ENCODE results near the gene COA3. TPM values are rescaled to one million over a fixed set of nuclear protein-coding genes. Genes with fewer than 3 reads are reported as not detected.

COA3 gene
- total RNA-seq, 2 experiments from 2014 or later: 37.0 to 38.5 TPM

- Mint-ChIP-seq H3K36me3 (no peaks in the 10 kb centered on the region), H3K27ac (no peak overlapping the region), H3K4me3 (no peak overlapping the region), H3K9me3 (no peaks in the 10 kb centered on the region), H3K27me3 (peaks cover 53% of the 10 kb centered on the region), H3K4me1 (peaks cover 15% of the 10 kb centered on the region)
- POLR2A ChIA-PET: no interaction called here
- no peak for DNase-seq
- no peak for ATAC-seq (ENCODE audit: low read depth)
Observed at GRCh38 chr17:42748202-42748907, 50.1 kb downstream of the COA3 start.

Small RNA genes lying within 50 kb of the gene (microRNA-seq; reads per million reads assigned to microRNA genes)
- not detected for gene MIR6781

Other genes starting within 250 kb of the COA3 start
- gene HSD17B1, start 245.8 kb downstream of the COA3 start, total RNA-seq: 1 to 10 TPM; 1.2 TPM
- 10 to 100 TPM; 83.3 to 98.1 TPM for gene COASY, start 236.6 kb downstream of the COA3 start, total RNA-seq
- gene MLX, start 231.6 kb downstream of the COA3 start, total RNA-seq: 10 to 100 TPM; 62.9 to 64.9 TPM
- 10 to 100 TPM; 15.9 to 16.9 TPM for gene PSMC3IP, start 221.0 kb downstream of the COA3 start, total RNA-seq
- gene RETREG3, start 189.3 kb downstream of the COA3 start, total RNA-seq: 10 to 100 TPM; 82.2 to 82.3 TPM
- 10 to 100 TPM; 55.6 to 57.6 TPM for gene TUBG1, start 189.0 kb downstream of the COA3 start, total RNA-seq
- gene TUBG2, start 139.4 kb downstream of the COA3 start, total RNA-seq: 10 to 100 TPM; 17.0 to 19.2 TPM
- 1 to 10 TPM in 1 of 2 experiments, under 1 TPM in 1; 0.94 to 1.8 TPM for gene PLEKHH3, start 121.7 kb downstream of the COA3 start, total RNA-seq
- gene CCR10, start 116.9 kb downstream of the COA3 start, total RNA-seq: under 1 TPM; 0.33 to 0.57 TPM
- gene CNTNAP1, start 116.2 kb downstream of the COA3 start, total RNA-seq: 1 to 10 TPM; 3.6 to 4.6 TPM
- 10 to 100 TPM; 83.1 to 98.4 TPM for gene EZH1, start 53.7 kb downstream of the COA3 start, total RNA-seq
- gene RAMP2, start 37.5 kb downstream of the COA3 start, total RNA-seq: not detected
- gene VPS25, start 25.3 kb downstream of the COA3 start, total RNA-seq: 10 to 100 TPM; 61.0 to 63.5 TPM
- under 1 TPM; 0.43 to 0.78 TPM for gene WNK4, start 18.1 kb downstream of the COA3 start, total RNA-seq
- under 1 TPM in 1 of 2 experiments, not detected in 1; 0.45 TPM for gene CNTD1, start 157 bp upstream of the COA3 start, total RNA-seq
- 10 to 100 TPM; 94.5 to 95.9 TPM for gene BECN1, start 25.6 kb upstream of the COA3 start, total RNA-seq
- gene PSME3, start 34.7 kb upstream of the COA3 start, total RNA-seq: 10 to 100 TPM; 85.0 to 96.6 TPM
- gene AOC2, start 45.9 kb upstream of the COA3 start, total RNA-seq: 1 to 10 TPM; 2.5 to 2.7 TPM
- under 1 TPM; 0.74 to 0.86 TPM for gene AOC3, start 52.5 kb upstream of the COA3 start, total RNA-seq
- not detected for gene G6PC1, start 102.1 kb upstream of the COA3 start, total RNA-seq
- gene AARSD1, start 165.8 kb upstream of the COA3 start, total RNA-seq: 10 to 100 TPM; 39.9 to 43.2 TPM
- under 1 TPM; 0.28 to 0.39 TPM for gene PTGES3L, start 181.4 kb upstream of the COA3 start, total RNA-seq
- 10 to 100 TPM; 16.5 to 17.8 TPM for gene RUNDC1, start 181.9 kb upstream of the COA3 start, total RNA-seq
- gene RPL27, start 199.7 kb upstream of the COA3 start, total RNA-seq: 1,000 to 10,000 TPM; 1,039 to 1,066 TPM
- gene IFI35, start 208.1 kb upstream of the COA3 start, total RNA-seq: 10 to 100 TPM; 92.7 to 99.2 TPM
- 10 to 100 TPM; 24.4 to 34.0 TPM for gene VAT1, start 223.7 kb upstream of the COA3 start, total RNA-seq
- under 1 TPM in 1 of 2 experiments, not detected in 1; 0.14 TPM for gene RND2, start 226.5 kb upstream of the COA3 start, total RNA-seq

All from activated naive CD8-positive, alpha-beta T cell treated with anti-CD3 and anti-CD28 coated beads, Interleukin-2, amount 10 ng/mL, durations not matched to agents 7 days and 5 days (primary cell).